ENCODE measurements around the gene RAB11A. TPM values are rescaled to one million over a fixed set of nuclear protein-coding genes. Genes with fewer than 3 reads are reported as not detected.

The RAB11A gene
- total RNA-seq, 1 experiment from 2014 or later, result 232 TPM

DNA sequence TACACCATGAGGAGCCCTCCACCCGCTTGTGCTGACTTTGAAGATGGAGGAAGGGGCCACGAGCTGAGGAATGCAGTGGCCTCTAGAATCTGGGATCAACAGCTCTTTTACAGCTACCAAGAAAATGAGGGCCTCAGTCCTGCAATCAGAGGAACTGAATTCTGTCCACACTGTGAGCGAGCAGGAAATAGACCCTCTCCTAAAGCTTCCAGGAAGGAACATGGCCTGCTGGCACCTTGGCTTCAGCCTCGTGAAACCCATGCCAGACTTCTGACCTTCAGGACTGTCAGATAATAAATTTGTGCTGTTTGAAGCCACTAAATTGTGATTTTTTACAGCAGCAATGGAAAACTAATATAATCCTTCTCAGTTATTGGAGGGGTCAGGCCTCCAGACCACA lies 61.9 kb downstream of the RAB11A start:
- Histone ChIP-seq H3K4me3 (ENCODE audit: low read depth, low read length) (no peak overlapping the region), H3K27me3 (replicated peaks; ENCODE audit: control insufficient read depth, insufficient read depth, low read length) (no peaks in the 10 kb centered on the region), H3K9me3 (no peaks in the 10 kb centered on the region), H3K4me1 (no peaks in the 10 kb centered on the region), H3K36me3 (ENCODE audit: control insufficient read depth, insufficient read depth, low read length) (no peaks in the 10 kb centered on the region)
- no peak overlapping the region for H3K4me3 Mint-ChIP-seq (ENCODE audit: unreplicated experiment)
- no peaks in the 10 kb centered on the region for H3K27me3 Mint-ChIP-seq (ENCODE audit: insufficient read depth, unreplicated experiment)
- CTCF ChIA-PET, result no interaction called here
- POLR2A ChIA-PET, result no interaction called here
- DNase-seq, result no peak
- H3K27ac Mint-ChIP-seq (ENCODE audit: unreplicated experiment), result no peak overlapping the region
- BruUV-seq (replicated peaks), result no TSS peak
- intact Hi-C loops (cut with micrococcal nuclease; ENCODE audit: unreplicated experiment), result no loop called here
- H3K4me1 Mint-ChIP-seq (ENCODE audit: low read depth, unreplicated experiment), result no peaks in the 10 kb centered on the region
- TF ChIP-seq, protein P1, sequence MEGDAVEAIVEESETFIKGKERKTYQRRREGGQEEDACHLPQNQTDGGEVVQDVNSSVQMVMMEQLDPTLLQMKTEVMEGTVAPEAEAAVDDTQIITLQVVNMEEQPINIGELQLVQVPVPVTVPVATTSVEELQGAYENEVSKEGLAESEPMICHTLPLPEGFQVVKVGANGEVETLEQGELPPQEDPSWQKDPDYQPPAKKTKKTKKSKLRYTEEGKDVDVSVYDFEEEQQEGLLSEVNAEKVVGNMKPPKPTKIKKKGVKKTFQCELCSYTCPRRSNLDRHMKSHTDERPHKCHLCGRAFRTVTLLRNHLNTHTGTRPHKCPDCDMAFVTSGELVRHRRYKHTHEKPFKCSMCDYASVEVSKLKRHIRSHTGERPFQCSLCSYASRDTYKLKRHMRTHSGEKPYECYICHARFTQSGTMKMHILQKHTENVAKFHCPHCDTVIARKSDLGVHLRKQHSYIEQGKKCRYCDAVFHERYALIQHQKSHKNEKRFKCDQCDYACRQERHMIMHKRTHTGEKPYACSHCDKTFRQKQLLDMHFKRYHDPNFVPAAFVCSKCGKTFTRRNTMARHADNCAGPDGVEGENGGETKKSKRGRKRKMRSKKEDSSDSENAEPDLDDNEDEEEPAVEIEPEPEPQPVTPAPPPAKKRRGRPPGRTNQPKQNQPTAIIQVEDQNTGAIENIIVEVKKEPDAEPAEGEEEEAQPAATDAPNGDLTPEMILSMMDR (IDR thresholded peaks at IDR 0.05; ENCODE audit: insufficient read depth in 1 of 2, low read depth in 1 of 2, low read length in 1 of 2, severe bottlenecking in 1 of 2, unreplicated experiment in 1 of 2), result no peak
- no peaks in the 10 kb centered on the region for H3K9me3 Mint-ChIP-seq (ENCODE audit: unreplicated experiment)
- no peaks in the 10 kb centered on the region for H3K36me3 Mint-ChIP-seq (ENCODE audit: insufficient read depth, unreplicated experiment)

GRCh38 chr15:65935391-65935790 lies 66.1 kb downstream of the RAB11A start:
- CTCF ChIA-PET, result no interaction called here

GRCh38 chr15:65936282-65936681 lies 67.0 kb downstream of the RAB11A start:
- Mint-ChIP-seq H3K27me3 (ENCODE audit: insufficient read depth, unreplicated experiment) (no peaks in the 10 kb centered on the region), H3K27ac (ENCODE audit: unreplicated experiment) (no peak overlapping the region), H3K36me3 (ENCODE audit: insufficient read depth, unreplicated experiment) (no peaks in the 10 kb centered on the region), H3K4me1 (ENCODE audit: low read depth, unreplicated experiment) (no peaks in the 10 kb centered on the region), H3K4me3 (ENCODE audit: unreplicated experiment) (no peak overlapping the region), H3K9me3 (ENCODE audit: unreplicated experiment) (no peaks in the 10 kb centered on the region)
- ChIA-PET CTCF (no interaction called here), POLR2A (no interaction called here)
- intact Hi-C loops (cut with micrococcal nuclease; ENCODE audit: unreplicated experiment), result no loop called here
- no peaks in the 10 kb centered on the region for H3K36me3 ChIP-seq (ENCODE audit: control insufficient read depth, insufficient read depth, low read length)
- no peak overlapping the region for H3K4me3 ChIP-seq (ENCODE audit: low read depth, low read length)
- no peaks in the 10 kb centered on the region for H3K4me1 ChIP-seq
- no peak for DNase-seq
- no peaks in the 10 kb centered on the region for H3K9me3 ChIP-seq
- TF ChIP-seq, protein P1 (IDR thresholded peaks at IDR 0.05; ENCODE audit: insufficient read depth in 1 of 2, low read depth in 1 of 2, low read length in 1 of 2, severe bottlenecking in 1 of 2, unreplicated experiment in 1 of 2), result no peak
- no peaks in the 10 kb centered on the region for H3K27me3 ChIP-seq (replicated peaks; ENCODE audit: control insufficient read depth, insufficient read depth, low read length)
- no TSS peak for BruUV-seq (replicated peaks)

More at GRCh38 chr15:65935391-65935790, 66.1 kb downstream of the RAB11A start:
- no peaks in the 10 kb centered on the region for H3K9me3 ChIP-seq
- intact Hi-C loops (cut with micrococcal nuclease; ENCODE audit: unreplicated experiment), result no loop called here
- Mint-ChIP-seq H3K4me1 (ENCODE audit: low read depth, unreplicated experiment) (no peaks in the 10 kb centered on the region), H3K9me3 (ENCODE audit: unreplicated experiment) (no peaks in the 10 kb centered on the region), H3K36me3 (ENCODE audit: insufficient read depth, unreplicated experiment) (no peaks in the 10 kb centered on the region), H3K4me3 (ENCODE audit: unreplicated experiment) (no peak overlapping the region), H3K27me3 (ENCODE audit: insufficient read depth, unreplicated experiment) (no peaks in the 10 kb centered on the region), H3K27ac (ENCODE audit: unreplicated experiment) (no peak overlapping the region)
- BruUV-seq (replicated peaks), result no TSS peak
- no peak for DNase-seq
- H3K27me3 ChIP-seq (replicated peaks; ENCODE audit: control insufficient read depth, insufficient read depth, low read length), result no peaks in the 10 kb centered on the region
- no peaks in the 10 kb centered on the region for H3K4me1 ChIP-seq
- POLR2A ChIA-PET, result no interaction called here
- TF ChIP-seq, protein P1 (IDR thresholded peaks at IDR 0.05; ENCODE audit: insufficient read depth in 1 of 2, low read depth in 1 of 2, low read length in 1 of 2, severe bottlenecking in 1 of 2, unreplicated experiment in 1 of 2), result no peak
- no peak overlapping the region for H3K4me3 ChIP-seq (ENCODE audit: low read depth, low read length)
- H3K36me3 ChIP-seq (ENCODE audit: control insufficient read depth, insufficient read depth, low read length), result no peaks in the 10 kb centered on the region
